GM18520 (cell line): ENCODE data around the gene CYSLTR2.

ENCODE experiments used
- ATAC-seq: cut with Tn5 transposase; IDR thresholded peaks from one replicate; pipeline ENCODE4 v1.9.1; 2021; ENCODE audit not compliant: unreplicated experiment

CYSLTR2 gene

GRCh38 chr13:48737689-48738088, 84.0 kb downstream of the CYSLTR2 start:
- ATAC-seq: no peak

- ATAC-seq: no peak
Observed at GRCh38 chr13:48738311-48738710, 84.6 kb downstream of the CYSLTR2 start.

DNA sequence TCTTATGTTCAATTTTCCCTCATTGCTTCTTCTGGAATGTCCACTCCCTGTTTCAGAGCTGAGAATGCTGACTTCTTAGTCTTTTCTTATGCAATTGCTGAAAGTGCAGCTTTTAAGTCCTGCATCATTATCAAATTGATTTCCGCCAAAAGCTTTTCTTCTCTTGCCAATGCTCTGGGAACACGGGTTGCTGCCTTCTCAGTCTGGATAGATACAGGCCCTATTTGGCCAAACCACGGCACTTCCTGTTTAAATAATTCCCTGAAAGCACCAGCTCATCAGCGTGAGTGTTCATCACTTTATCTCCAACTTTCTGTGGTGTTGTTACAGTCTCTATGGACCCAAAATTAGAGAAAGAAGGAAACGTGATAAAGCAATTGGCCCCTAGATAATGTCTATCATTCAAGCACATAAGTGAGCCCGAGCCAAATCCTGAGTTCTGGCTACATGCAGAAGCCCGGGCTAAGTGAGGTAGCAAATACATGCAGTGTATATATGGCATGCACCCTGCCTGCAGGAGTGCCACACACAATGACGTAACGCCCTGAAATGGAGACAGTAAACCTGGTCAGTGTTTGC, 85.7 kb downstream of the CYSLTR2 start:
- ATAC-seq: no peak

- no peak for ATAC-seq
Observed at GRCh38 chr13:48741377-48741776, 87.6 kb downstream of the CYSLTR2 start.

GRCh38 chr13:48746821-48747220, 93.1 kb downstream of the CYSLTR2 start:
- no peak for ATAC-seq

GRCh38 chr13:48748681-48749080, 95.0 kb downstream of the CYSLTR2 start:
- ATAC-seq: no peak

GRCh38 chr13:48749144-48749543, 95.4 kb downstream of the CYSLTR2 start:
- ATAC-seq: peak; percentile 2

DNA sequence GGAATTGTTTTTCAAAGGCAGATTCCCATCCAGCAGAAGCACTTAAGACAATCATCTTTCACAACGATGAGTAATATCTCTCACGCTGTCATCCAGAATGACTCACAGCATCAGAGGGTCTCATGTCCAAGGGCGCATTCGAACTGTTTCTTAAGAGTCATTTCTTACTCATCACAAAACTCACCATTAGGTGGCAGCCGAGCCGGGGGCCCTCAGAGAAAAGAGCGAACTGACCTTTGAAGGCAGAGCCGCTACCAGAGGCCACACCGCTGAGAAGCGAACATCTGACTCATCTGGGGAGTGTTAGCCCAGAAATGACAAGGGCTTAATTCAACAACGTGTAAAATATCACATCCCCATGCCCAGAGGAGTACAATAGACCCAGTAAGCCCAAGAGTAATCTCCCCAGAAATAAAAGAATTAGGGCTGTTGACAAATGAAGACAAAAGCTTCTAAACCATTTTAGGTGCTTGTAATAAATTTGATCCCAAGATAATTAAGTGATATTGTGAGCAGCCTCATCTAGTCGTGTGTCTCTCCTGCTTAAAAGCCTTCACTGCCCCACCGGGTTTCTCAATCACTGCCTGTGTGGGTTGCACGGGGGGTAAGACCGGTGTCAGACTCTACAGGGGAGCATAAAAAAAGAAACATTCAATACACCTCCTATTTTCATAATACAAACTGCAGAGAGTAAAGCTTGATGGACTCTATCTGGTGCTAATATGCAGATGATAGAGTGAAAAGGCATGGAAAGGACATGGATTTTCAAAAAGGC, 96.2 kb downstream of the CYSLTR2 start:
- ATAC-seq: peak; percentile 91

DNA sequence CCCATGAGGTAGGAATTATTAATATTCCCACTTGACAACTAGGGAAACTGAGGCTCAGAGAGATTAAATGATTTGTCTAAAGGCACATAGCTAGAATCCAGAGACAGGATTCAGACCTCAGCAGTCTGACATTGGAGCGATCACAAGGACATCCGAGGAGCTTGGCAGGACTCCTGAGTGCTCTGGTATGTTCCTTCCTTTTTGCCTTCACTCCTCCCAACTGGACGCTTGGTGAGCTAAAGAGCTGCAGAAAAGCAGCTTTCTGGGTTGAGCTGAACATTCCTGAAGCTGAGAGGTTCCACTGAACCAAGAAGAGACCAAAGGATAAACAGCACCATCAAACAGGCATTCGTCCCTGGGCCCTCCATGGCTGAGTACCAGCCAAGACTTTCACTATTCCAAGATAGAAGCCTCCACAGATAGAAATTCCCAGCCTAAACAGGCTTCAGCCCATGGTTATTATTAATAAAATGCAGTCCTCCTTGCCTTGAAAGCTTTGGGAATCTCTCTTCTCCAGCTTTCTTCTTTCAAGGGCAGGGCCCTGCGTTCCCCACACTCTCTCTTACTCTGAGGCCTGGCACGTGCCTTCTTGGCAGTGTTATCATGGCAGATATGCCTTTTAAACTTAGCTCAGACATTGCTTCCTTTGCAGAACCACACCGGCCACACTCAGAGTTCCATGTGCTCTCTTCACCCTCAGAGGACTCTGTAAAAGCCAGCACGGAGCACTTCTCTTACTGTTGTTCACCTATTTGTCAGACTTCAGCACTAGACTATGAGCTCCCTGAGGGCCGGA, 97.1 kb downstream of the CYSLTR2 start:
- no peak for ATAC-seq

DNA sequence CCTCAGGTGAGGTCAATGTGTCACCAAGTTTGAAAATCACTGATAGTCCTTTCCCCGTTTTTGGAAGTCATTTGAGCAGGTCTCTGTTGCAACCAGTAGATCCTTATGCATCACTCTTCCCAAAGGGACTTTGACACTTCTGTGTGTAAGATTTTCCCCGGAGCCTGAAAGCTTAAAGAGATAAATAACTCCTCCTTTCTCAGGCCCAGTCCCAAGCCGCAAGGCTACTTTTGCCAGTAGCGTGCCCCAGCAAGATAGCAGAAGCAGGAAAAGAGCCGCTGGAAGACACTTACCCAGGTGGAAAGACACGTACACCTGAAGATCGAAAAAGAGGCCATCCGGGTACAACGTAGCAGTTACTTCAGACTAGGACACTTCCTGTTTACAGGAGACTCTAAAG, 106.9 kb downstream of the CYSLTR2 start:
- ATAC-seq: no peak
